ENCODE data around the gene ZC3H7B.

GRCh38 chr22:41345807-41346335 is 44.5 kb downstream of the ZC3H7B start:
- no peak for TF ChIP-seq EZH2 (IDR thresholded peaks at IDR 0.05; ENCODE audit: low read depth)
- TF ChIP-seq, protein P1, sequence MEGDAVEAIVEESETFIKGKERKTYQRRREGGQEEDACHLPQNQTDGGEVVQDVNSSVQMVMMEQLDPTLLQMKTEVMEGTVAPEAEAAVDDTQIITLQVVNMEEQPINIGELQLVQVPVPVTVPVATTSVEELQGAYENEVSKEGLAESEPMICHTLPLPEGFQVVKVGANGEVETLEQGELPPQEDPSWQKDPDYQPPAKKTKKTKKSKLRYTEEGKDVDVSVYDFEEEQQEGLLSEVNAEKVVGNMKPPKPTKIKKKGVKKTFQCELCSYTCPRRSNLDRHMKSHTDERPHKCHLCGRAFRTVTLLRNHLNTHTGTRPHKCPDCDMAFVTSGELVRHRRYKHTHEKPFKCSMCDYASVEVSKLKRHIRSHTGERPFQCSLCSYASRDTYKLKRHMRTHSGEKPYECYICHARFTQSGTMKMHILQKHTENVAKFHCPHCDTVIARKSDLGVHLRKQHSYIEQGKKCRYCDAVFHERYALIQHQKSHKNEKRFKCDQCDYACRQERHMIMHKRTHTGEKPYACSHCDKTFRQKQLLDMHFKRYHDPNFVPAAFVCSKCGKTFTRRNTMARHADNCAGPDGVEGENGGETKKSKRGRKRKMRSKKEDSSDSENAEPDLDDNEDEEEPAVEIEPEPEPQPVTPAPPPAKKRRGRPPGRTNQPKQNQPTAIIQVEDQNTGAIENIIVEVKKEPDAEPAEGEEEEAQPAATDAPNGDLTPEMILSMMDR (conservative IDR thresholded peaks at IDR 0.05) = no peak

Measured in PC-9 (cell line).